ENCODE results near the gene COPS6.
A peak's percentile ranks its signal among the peaks of the same experiment; 100 is the strongest.

The COPS6 gene

DNA sequence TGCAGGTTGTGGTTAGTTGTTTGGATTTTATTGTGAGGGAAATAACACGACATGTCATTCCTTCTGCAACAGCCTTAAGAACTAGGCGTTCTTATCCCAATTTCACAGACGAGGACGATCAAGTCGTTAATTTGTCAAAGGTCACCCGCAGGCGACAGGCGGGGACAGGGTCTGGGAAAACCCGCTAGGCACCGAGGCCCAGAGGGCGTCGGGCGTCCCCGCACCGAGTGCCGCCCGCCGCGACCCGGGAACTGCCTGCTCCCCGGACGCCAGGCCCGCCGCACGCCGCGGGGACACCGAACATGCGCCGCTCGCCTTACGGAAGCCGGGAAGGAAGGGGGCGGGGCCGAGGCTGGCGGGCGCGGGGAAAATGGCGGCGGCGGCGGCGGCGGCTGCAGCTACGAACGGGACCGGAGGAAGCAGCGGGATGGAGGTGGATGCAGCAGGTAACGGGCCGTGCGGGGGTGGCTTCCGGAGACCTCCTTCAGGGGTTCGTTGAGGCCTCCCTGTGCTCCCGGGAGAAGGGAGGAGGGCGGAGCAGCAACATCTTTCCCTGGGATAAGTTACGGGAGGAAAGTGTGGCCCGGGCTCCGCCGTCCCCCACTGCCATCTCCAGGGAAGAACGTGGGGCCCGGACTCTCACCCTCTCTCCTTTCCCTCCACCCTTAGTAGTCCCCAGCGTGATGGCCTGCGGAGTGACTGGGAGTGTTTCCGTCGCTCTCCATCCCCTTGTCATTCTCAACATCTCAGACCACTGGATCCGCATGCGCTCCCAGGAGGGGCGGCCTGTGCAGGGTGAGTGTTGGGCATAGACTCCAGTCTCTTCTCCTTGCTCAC lies at the start of gene COPS6:
Gene COPS6, plus strand, starts transcription at position 349 of the 837 bp plus-strand sequence. Its CDS starts 22 bp downstream, at position 371.
- DNase-seq = peak; percentile 67 to 85 (median 78)

GRCh38 chr7:100040575-100040974 lies 48.2 kb upstream of the COPS6 start:
- DNase-seq = no peak

- no peak for DNase-seq
Observed at GRCh38 chr7:100044718-100045117, 44.1 kb upstream of the COPS6 start.

DNA sequence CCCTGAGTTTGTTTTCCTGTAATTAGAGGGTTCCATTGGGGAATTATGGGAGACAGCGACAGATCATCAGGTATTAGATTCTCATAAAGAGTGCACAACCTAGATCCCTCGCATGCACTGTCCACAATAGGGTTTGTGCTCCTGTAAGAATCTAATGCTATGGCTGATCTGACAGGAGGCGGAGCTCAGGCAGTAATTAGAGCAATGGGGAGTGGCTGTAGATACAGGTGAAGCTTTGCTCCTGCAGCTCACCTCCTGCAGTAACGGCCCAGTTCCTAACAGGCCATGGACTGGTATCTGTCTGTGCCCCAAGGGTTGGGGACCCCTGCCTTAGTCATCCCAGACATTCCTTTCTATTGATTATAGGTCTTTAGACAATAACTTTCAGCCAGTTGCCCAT lies 40.1 kb upstream of the COPS6 start:
- no peak for DNase-seq

DNA sequence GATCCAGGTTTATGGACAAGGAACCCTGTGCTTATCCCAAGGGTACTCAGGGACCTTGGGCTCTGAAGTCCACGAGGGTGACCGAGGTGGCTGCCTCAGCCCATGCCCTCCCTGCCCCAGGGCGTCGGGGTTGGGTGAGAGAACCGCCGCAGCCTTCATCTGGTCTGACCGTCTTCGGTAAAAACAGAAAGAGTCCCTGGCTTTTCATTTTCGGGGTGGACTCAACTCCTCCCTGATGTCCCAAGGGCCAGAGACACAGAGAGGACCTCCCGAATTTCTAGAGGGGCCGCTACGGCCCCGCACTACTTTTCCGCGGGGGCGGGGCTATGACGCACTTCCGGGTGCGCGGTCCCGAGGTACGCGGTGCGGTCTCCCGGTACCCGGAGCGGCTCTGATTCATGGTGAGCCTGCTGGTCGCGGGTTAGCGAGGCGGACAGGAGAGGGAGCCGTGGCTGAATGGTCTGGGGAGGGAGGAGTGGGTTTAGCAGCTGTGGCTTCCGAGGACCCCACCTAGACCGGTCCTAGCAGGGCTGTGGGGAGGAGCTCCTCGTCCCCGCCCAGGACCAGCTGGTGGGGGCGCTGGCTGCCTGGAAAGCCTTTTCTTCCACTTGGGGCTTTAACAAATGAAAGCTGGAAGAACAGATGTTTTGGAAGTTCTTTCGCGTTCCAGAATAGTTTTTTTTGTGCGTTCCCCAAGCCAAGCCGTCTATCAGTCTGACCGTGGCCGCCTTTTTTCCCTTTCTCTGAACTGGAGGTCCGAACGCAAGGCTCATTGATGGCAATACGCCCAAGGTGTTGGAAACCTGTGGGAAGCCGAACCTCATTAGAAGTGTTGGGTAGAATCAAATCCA lies 39.1 kb upstream of the COPS6 start, which contains the start of gene ZSCAN21:
Gene ZSCAN21, plus strand, starts transcription at position 334 of the 851 bp plus-strand sequence. CDS start 7,233 bp downstream, outside the sequence.
- DNase-seq = peak; percentile 51 to 66 (median 60)

- no peak for DNase-seq
Observed at GRCh38 chr7:100051611-100052010, 37.2 kb upstream of the COPS6 start.

DNA sequence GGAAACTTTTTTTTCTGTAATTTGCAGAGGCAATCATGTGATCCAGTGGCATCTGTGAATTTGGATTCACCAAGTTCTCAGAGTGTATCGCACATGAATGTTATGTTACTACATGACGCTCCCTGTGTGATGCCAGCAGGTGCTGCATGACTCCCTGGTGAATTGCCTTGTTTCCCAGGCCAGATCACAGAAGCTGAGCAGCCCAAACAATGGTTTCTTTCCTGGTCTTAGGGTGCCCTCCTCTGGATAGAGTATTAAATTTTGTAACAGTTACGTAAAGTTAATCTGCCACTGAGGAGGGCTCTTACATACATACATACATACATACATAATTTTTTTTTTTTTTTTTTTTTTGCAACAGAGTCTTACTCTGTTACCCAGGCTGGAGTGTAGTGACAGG lies 35.6 kb upstream of the COPS6 start:
- DNase-seq = no peak

GRCh38 chr7:100057006-100057405 lies 31.8 kb upstream of the COPS6 start:
- DNase-seq = no peak

DNA sequence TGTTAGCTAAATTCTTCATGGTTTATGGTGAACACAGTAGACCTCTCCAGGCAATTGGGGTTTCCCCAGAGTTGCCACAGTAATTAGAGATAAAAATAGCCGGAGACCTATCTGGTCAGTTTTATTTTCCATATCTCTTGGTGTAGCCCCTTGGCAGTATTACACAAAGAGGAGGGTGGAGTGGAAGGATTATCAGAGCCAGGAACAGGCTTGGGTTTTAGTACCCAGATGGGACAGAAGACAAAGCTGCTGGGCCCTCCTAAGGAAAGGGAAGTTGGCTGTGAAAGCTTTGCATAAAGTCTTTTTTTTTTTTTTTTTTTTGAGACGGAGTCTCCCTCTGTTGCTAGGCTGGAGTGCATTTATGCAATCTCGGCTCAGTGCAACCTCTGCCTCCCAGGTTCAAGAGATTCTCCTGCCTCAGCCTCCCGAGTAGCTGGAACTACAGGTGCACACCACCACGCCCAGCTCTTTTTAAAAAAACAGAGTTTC lies 29.5 kb upstream of the COPS6 start:
- no peak for DNase-seq

- DNase-seq = no peak
Observed at GRCh38 chr7:100061518-100062193, 27.1 kb upstream of the COPS6 start.

GRCh38 chr7:100063376-100063775 lies 25.4 kb upstream of the COPS6 start:
- no peak for DNase-seq

- DNase-seq = no peak
Observed at GRCh38 chr7:100064162-100064561, 24.6 kb upstream of the COPS6 start.

DNA sequence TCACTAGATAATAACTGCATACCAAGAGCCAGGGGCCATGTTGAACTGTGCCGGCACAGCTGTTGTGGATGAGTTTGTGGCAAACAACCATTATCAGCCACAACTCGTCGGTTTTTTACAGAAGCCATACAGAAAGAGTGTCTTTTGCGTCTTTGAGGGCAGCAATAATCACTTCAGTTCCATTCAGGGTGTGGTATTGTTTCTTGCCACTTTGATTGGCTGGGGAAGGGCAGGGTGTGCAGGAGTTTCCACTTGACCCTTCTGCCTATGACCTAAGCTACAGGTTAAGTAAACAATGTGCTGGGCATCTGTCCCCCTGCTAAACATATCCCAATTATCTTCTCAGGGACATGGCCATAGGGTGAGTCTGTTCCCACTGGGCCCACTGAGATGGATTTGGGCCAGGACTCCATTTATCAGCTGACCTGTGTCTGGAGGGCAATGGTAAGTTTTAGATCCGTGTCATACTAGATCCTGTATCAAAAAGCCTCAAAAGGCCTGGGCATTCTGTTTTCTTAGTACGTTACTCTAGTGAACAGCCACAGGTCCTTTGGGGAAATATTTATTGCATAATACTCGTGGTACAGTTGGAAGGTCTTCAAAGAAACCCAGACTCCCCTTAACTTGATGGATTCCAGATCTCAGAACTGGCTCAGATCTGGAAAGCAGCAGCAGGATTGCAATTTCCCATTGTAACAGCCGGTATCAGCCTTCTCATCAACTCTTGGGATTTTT lies 23.1 kb upstream of the COPS6 start:
- DNase-seq = no peak

DNA sequence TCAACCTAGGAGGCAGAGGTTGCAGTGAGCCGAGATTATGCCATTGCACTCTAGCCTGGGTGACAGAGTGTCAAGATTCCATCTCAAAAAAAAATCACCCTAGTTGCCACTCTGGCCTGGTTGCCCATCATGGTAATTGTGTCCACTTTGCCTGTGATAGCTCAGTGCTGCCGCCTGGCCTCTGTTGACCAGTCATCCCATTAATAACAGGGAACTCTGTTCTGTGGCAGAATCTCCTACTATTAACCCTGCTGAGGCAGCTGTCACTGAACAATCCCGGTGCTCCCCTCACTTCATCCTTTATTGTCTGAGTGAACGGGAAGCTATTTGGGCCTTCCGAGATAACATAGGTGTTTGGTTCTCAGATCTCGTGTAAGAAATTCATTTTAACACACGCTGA lies 21.8 kb upstream of the COPS6 start:
- DNase-seq = no peak

- no peak for DNase-seq
Observed at GRCh38 chr7:100069991-100070390, 18.8 kb upstream of the COPS6 start.

DNA sequence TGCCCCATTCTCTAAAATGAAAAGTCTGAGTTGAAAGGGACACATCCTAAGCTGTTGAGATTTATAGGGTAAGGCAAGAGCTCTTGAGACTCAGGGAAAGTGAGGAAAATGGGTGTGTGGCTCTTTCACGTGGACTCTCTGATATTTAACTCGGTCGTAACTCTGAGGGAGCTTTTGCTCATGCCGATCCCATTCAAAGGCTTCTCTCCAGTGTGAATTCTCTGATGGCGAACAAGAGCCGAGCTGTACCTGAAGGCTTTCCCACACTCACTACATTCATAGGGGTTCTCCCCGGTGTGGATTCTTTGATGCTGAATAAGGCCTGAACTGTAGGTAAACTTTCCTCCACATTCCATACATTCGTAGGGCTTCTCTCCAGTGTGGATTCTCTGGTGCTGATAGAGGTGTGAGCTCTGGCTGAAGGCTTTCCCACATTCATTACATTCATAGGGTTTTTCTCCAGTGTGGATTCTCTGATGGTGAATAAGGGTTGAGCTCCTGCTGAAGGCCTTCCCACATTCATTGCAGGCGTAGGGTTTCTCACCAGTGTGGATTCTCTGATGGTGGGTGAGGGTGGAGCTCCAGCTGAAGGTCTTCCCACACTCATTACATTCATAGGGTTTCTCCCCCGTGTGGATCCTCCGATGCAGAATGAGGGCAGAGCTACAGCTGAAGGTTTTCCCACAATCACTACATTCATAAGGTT lies 17.6 kb upstream of the COPS6 start:
- DNase-seq = no peak

GRCh38 chr7:100072462-100072861 lies 16.3 kb upstream of the COPS6 start:
- no peak for DNase-seq

DNA sequence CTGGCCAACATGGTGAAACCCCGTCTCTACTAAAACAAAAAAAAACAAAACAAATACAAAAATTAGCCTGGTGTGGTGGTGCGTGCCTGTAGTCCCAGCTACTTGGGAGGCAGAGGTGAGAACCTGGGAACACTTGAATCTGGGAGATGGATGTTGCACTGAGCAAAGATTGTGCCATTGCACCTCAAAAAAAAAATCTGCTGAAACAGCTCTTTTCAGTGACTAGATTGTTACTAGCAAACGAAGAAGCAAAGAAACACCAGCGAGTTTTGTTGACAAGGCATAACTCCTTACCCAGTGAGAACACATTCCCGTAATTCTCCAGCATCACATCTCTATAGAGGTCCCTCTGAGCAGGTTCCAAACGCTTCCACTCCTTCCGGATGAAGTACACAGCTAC lies 13.9 kb upstream of the COPS6 start:
- DNase-seq = no peak

DNA sequence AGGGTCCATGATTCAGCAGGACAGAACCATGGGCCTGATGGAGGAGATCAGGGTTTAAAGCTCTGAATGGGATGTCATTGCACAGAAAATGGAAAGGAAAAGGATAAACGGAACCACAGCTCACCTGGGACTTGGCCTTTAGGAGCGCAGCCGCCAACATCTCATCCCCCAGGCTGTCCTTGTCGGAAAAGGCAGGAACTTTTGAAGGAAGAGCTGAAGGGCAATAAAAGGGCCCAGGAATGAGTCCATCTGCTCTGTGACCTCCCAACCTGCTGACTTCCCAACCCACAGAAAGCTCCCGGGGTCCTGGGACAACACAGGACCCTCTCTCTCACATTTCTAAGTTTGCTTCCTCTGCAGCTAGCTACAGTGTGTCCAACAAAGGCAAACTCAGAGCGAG lies 13.4 kb upstream of the COPS6 start:
- no peak for DNase-seq

- no peak for DNase-seq
Observed at GRCh38 chr7:100077205-100077604, 11.6 kb upstream of the COPS6 start.

DNA sequence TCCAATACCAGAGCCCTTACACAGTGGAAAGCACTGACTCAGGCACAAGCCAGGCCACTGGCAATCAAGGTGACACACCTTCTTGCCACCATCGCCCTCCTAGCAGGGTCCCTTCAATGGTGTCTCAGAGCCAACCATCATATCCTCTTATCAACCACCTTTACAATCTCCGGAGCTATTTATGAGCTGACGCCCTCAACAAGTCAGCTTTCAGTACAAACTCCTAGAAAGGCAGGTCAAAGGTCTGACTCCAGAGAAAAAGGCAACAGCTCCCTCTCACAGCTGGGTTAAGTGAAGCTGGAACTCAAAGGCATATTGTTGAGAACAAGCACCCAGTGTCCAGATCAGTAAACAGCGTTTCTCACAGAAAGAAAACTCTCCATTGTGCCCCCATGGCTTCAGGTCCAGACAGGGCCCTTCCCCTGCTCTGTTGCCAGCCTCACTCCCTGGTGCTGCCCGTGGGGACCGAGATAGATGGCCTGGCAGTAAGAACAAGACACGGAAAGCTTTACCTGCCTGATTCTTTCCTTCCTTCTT lies 9.7 kb upstream of the COPS6 start:
- DNase-seq = no peak

Data from activated naive CD4-positive, alpha-beta T cell (primary cell).